ENCODE results near the gene TSNAXIP1. TPM values are rescaled to one million over a fixed set of nuclear protein-coding genes. Genes with fewer than 3 reads are reported as not detected.

TSNAXIP1 gene
- total and polyA plus RNA-seq, 9 of the 15 experiments (the other 6 are each of a cell fraction or from before 2014, with no cell fraction given): 0.03 to 0.24 (median 0.11) TPM; not detected in 4

- TF ChIP-seq STAT6 (CRISPR knock-in tag; IDR thresholded peaks at IDR 0.05): 0 out of 2 replicates have a peak, but pooled peaks have one; percentile 53
- no peak for TF ChIP-seq GTF2F1 (IDR thresholded peaks at IDR 0.05; ENCODE audit: low read depth, low read length)
- TF ChIP-seq RBBP5 (IDR thresholded peaks at IDR 0.05; ENCODE audit: borderline replicate concordance, insufficient read depth, low read length, poor library complexity, severe bottlenecking): peak; percentile 99
- no peak for TF ChIP-seq ZNF146 (CRISPR knock-in tag; IDR thresholded peaks at IDR 0.05; ENCODE audit: unreplicated experiment)
- TF ChIP-seq ELF4 (CRISPR knock-in tag; IDR thresholded peaks at IDR 0.05): peak; percentile 49
- TF ChIP-seq CEBPB (tag; IDR thresholded peaks at IDR 0.05): peak; percentile 91
- TF ChIP-seq TEAD4 (IDR thresholded peaks at IDR 0.05; ENCODE audit: low read length): 0 out of 2 replicates have a peak, but pooled peaks have one; percentile 12
- TF ChIP-seq TEAD4 (CRISPR knock-in tag; IDR thresholded peaks at IDR 0.05; ENCODE audit: borderline replicate concordance): no peak
- no peak for TF ChIP-seq TAF15 (IDR thresholded peaks at IDR 0.05; ENCODE audit: low read depth, low read length)
- no peak for TF ChIP-seq NR2C2 (CRISPR knock-in tag; IDR thresholded peaks at IDR 0.05)
- TF ChIP-seq NR2C2 (tag; IDR thresholded peaks at IDR 0.05): peak; percentile 92
- peak; percentile 92 for TF ChIP-seq MXI1 (IDR thresholded peaks at IDR 0.05; ENCODE audit: low read depth, low read length)
- peak; percentile 99 for TF ChIP-seq ZNF644 (tag; IDR thresholded peaks at IDR 0.05; ENCODE audit: low read depth)
- TF ChIP-seq, protein P1, sequence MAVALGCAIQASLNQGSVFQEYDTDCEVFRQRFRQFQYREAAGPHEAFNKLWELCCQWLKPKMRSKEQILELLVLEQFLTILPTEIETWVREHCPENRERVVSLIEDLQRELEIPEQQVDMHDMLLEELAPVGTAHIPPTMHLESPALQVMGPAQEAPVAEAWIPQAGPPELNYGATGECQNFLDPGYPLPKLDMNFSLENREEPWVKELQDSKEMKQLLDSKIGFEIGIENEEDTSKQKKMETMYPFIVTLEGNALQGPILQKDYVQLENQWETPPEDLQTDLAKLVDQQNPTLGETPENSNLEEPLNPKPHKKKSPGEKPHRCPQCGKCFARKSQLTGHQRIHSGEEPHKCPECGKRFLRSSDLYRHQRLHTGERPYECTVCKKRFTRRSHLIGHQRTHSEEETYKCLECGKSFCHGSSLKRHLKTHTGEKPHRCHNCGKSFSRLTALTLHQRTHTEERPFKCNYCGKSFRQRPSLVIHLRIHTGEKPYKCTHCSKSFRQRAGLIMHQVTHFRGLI (CRISPR knock-in tag; IDR thresholded peaks at IDR 0.05): peak; percentile 14; the same call in 1 of the 2 replicates
Measured at GRCh38 chr16:67806428-67807147, at the start of gene TSNAXIP1, which contains the start of gene RANBP10 (continued).

Data from K562 (cell line).